Lower leg skin (tissue), 3 donors: ENCODE measurements around the gene OTUD4.

Experiments
- POLR2A ChIP-seq, 2 donors: fragments of 450-650 bp; IDR thresholded peaks; one replicate each; pipeline ENCODE4 v1.6.1; 2016 to 2017; ENCODE audit warnings: antibody characterized with exemption in 2 of 2, mild to moderate bottlenecking in 1 of 2, moderate library complexity in 1 of 2
- TF ChIP-seq, protein P1 (sequence below), 3 donors: fragments of 450-650 bp; IDR thresholded peaks; one replicate each; pipeline ENCODE4 v1.5.1; 2016; ENCODE audit warnings: antibody characterized with exemption in 3 of 3, mild to moderate bottlenecking in 3 of 3, moderate library complexity in 2 of 3

DNA sequence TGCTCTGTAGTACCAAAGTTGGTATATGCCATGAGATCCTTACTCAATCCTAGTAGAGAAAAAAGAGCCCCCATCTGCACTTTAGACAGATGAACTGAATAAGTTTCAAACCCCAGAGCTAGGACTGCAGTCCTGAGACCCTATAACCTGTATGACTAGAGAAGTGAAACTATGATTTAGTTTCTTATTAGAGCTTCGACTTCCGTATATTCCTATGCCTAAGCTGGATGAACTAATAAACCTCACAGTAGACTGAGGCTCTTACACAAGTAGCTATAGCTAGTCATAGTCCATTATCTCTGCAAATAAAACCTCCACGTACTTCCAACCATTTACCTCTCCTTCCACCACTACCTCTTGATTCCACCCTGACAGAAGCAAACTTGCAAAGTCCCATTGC, 6.3 kb upstream of the OTUD4 start:
- TF ChIP-seq, protein P1, sequence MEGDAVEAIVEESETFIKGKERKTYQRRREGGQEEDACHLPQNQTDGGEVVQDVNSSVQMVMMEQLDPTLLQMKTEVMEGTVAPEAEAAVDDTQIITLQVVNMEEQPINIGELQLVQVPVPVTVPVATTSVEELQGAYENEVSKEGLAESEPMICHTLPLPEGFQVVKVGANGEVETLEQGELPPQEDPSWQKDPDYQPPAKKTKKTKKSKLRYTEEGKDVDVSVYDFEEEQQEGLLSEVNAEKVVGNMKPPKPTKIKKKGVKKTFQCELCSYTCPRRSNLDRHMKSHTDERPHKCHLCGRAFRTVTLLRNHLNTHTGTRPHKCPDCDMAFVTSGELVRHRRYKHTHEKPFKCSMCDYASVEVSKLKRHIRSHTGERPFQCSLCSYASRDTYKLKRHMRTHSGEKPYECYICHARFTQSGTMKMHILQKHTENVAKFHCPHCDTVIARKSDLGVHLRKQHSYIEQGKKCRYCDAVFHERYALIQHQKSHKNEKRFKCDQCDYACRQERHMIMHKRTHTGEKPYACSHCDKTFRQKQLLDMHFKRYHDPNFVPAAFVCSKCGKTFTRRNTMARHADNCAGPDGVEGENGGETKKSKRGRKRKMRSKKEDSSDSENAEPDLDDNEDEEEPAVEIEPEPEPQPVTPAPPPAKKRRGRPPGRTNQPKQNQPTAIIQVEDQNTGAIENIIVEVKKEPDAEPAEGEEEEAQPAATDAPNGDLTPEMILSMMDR (IDR thresholded peaks at IDR 0.05), result no peak
- TF ChIP-seq POLR2A (IDR thresholded peaks at IDR 0.05), result no peak
